Astrocyte (in vitro differentiated cells and primary cell): Measurements from ENCODE around the gene CCDC88B. TPM values are rescaled to one million over a fixed set of nuclear protein-coding genes. Genes with fewer than 3 reads are reported as not detected.

Experiments used
- DNase-seq: peaks from one replicate; pipeline ENCODE4 v3.0.0-alpha.2; 2010; ENCODE audit warnings: low read depth
- FAIRE-seq: peaks from 2 replicates; lab custom pipeline; 2011; peaks lifted over from hg19 to GRCh38; lab: Jason Lieb, UNC
- H2AFZ ChIP-seq: 2 replicates; pipeline ENCODE4 v1.6.0; 2012; ENCODE audit warnings: low read depth, low read length, inconsistent platforms
- H3K27ac ChIP-seq: 2 replicates; pipeline ENCODE4 v1.5.1; 2011; ENCODE audit warnings: low read depth, low read length, inconsistent platforms
- H3K27me3 ChIP-seq: 2 replicates; pipeline ENCODE4 v1.6.0; 2011; ENCODE audit warnings: low read length, inconsistent platforms; ENCODE audit not compliant: insufficient read depth
- H3K36me3 ChIP-seq: 2 replicates; pipeline ENCODE4 v1.5.1; 2011; ENCODE audit warnings: low read length, inconsistent platforms; ENCODE audit not compliant: insufficient read depth
- H3K4me1 ChIP-seq: 2 replicates; pipeline ENCODE4 v1.5.1; 2011; ENCODE audit warnings: low read length, inconsistent platforms; ENCODE audit not compliant: insufficient read depth
- H3K4me2 ChIP-seq: 2 replicates; pipeline ENCODE4 v1.6.0; 2012; ENCODE audit warnings: low read length, inconsistent platforms
- H3K4me3 ChIP-seq: 2 replicates; pipeline ENCODE4 v1.5.1; 2011; ENCODE audit warnings: low read depth, mild to moderate bottlenecking, low read length, inconsistent platforms; ENCODE audit not compliant: insufficient read depth
- H3K79me2 ChIP-seq: 2 replicates; pipeline ENCODE4 v1.6.0; 2012; ENCODE audit warnings: mild to moderate bottlenecking, low read length, inconsistent platforms; ENCODE audit not compliant: insufficient read depth
- H3K9ac ChIP-seq: 2 replicates; pipeline ENCODE4 v1.6.0; 2012; ENCODE audit warnings: mild to moderate bottlenecking, low read length, inconsistent platforms
- H3K9me3 ChIP-seq: 2 replicates; pipeline ENCODE4 v1.5.1; 2012; ENCODE audit warnings: low read depth, mild to moderate bottlenecking, low read length, inconsistent platforms; ENCODE audit not compliant: insufficient read depth
- H4K20me1 ChIP-seq: 2 replicates; pipeline ENCODE4 v1.6.0; 2012; ENCODE audit warnings: low read length, inconsistent platforms; ENCODE audit not compliant: insufficient read depth
- H3K27ac Mint-ChIP-seq: one replicate; pipeline ENCODE4 v1.8.0; 2021; ENCODE audit warnings: mild to moderate bottlenecking, mixed read lengths; ENCODE audit not compliant: unreplicated experiment
- H3K27me3 Mint-ChIP-seq: one replicate; pipeline ENCODE4 v1.8.0; 2021; ENCODE audit warnings: low read depth, mixed read lengths; ENCODE audit not compliant: unreplicated experiment
- H3K36me3 Mint-ChIP-seq: one replicate; pipeline ENCODE4 v1.8.0; 2021; ENCODE audit warnings: low read depth, mixed read lengths; ENCODE audit not compliant: unreplicated experiment
- H3K4me1 Mint-ChIP-seq: one replicate; pipeline ENCODE4 v1.8.0; 2021; ENCODE audit warnings: low read depth, mixed read lengths; ENCODE audit not compliant: unreplicated experiment
- H3K4me3 Mint-ChIP-seq: one replicate; pipeline ENCODE4 v1.8.0; 2021; ENCODE audit warnings: mild to moderate bottlenecking, moderate library complexity, mixed read lengths; ENCODE audit not compliant: unreplicated experiment
- H3K9me3 Mint-ChIP-seq: one replicate; pipeline ENCODE4 v1.8.0; 2021; ENCODE audit warnings: mild to moderate bottlenecking, mixed read lengths; ENCODE audit not compliant: unreplicated experiment
- CTCF ChIP-seq: IDR thresholded peaks from 2 replicates; pipeline ENCODE4 v1.5.1; 2011; ENCODE audit warnings: low read depth, mild to moderate bottlenecking, inconsistent platforms, low read length, moderate library complexity; ENCODE audit not compliant: insufficient read depth
- EZH2 ChIP-seq: IDR thresholded peaks from 2 replicates; pipeline ENCODE4 v1.6.1; 2012; ENCODE audit warnings: mild to moderate bottlenecking, low read length, inconsistent platforms; ENCODE audit not compliant: insufficient read depth
- total RNA-seq: library from RNA; stranded (reverse); gene quantifications from 2 replicates; pipeline ENCODE4 v1.2.1, GENCODE V29; 2021

CCDC88B gene
- total RNA-seq, 1 donor from 2014 or later = 1.2 TPM

- no peak for FAIRE-seq
- no peak overlapping the region for H3K4me2 ChIP-seq
- no peak overlapping the region for H3K4me3 ChIP-seq
- peaks cover 18% of the 10 kb centered on the region for H3K36me3 Mint-ChIP-seq
- H3K9me3 Mint-ChIP-seq = peaks cover 2% of the 10 kb centered on the region
- peaks cover 3% of the 10 kb centered on the region for H3K4me1 ChIP-seq
- no peaks in the 10 kb centered on the region for H3K27me3 ChIP-seq
- H2AFZ ChIP-seq = no peak overlapping the region
- H3K79me2 ChIP-seq = no peaks in the 10 kb centered on the region
- DNase-seq = no peak
- peaks cover 9% of the 10 kb centered on the region for H3K27me3 Mint-ChIP-seq
- no peak overlapping the region for H3K4me3 Mint-ChIP-seq
- no peak for TF ChIP-seq CTCF
- TF ChIP-seq EZH2 = no peak
- H3K27ac ChIP-seq = no peak overlapping the region
- H3K27ac Mint-ChIP-seq = no peak overlapping the region
- no peaks in the 10 kb centered on the region for H3K9me3 ChIP-seq
- H4K20me1 ChIP-seq = peaks cover 28% of the 10 kb centered on the region
- H3K4me1 Mint-ChIP-seq = peaks cover 15% of the 10 kb centered on the region
- H3K36me3 ChIP-seq = peaks cover 3% of the 10 kb centered on the region
- H3K9ac ChIP-seq = no peak overlapping the region
These were observed 15.1 kb upstream of the CCDC88B start for GRCh38 chr11:64324692-64325469.

GRCh38 chr11:64327375-64327774 lies 12.6 kb upstream of the CCDC88B start:
- FAIRE-seq = no peak
- TF ChIP-seq EZH2 = no peak
- no peaks in the 10 kb centered on the region for H3K79me2 ChIP-seq

GRCh38 chr11:64327993-64328392 lies 12.0 kb upstream of the CCDC88B start:
- no peaks in the 10 kb centered on the region for H3K27me3 ChIP-seq
- no peak overlapping the region for H3K27ac ChIP-seq
- Mint-ChIP-seq H3K27ac (no peak overlapping the region), H3K4me1 (peaks cover 10% of the 10 kb centered on the region), H3K27me3 (peaks cover 9% of the 10 kb centered on the region), H3K4me3 (no peak overlapping the region), H3K36me3 (peaks cover 3% of the 10 kb centered on the region), H3K9me3 (peaks cover 2% of the 10 kb centered on the region)
- no peaks in the 10 kb centered on the region for H3K9me3 ChIP-seq
- no peak for TF ChIP-seq CTCF
- no peak for TF ChIP-seq EZH2
- H4K20me1 ChIP-seq = peaks cover 4% of the 10 kb centered on the region
- DNase-seq (no peak), FAIRE-seq (no peak)
- H3K4me1 ChIP-seq = peaks cover 12% of the 10 kb centered on the region
- no peak overlapping the region for H3K4me2 ChIP-seq
- no peak overlapping the region for H3K9ac ChIP-seq
- H2AFZ ChIP-seq = no peak overlapping the region
- no peak overlapping the region for H3K4me3 ChIP-seq
- H3K36me3 ChIP-seq = no peaks in the 10 kb centered on the region
- no peaks in the 10 kb centered on the region for H3K79me2 ChIP-seq

More at GRCh38 chr11:64327375-64327774, 12.6 kb upstream of the CCDC88B start:
- H3K9me3 ChIP-seq = no peaks in the 10 kb centered on the region
- no peak overlapping the region for H2AFZ ChIP-seq
- H3K4me3 Mint-ChIP-seq = no peak overlapping the region
- DNase-seq = no peak
- peaks cover 5% of the 10 kb centered on the region for H3K36me3 Mint-ChIP-seq
- H3K4me3 ChIP-seq = no peak overlapping the region
- peaks cover 10% of the 10 kb centered on the region for H4K20me1 ChIP-seq
- H3K9ac ChIP-seq = no peak overlapping the region
- no peak overlapping the region for H3K4me2 ChIP-seq
- H3K4me1 Mint-ChIP-seq = peaks cover 12% of the 10 kb centered on the region
- H3K27me3 ChIP-seq = no peaks in the 10 kb centered on the region
- H3K27me3 Mint-ChIP-seq = peaks cover 9% of the 10 kb centered on the region
- H3K27ac ChIP-seq = no peak overlapping the region
- no peak overlapping the region for H3K27ac Mint-ChIP-seq
- H3K4me1 ChIP-seq = peaks cover 10% of the 10 kb centered on the region
- H3K36me3 ChIP-seq = no peaks in the 10 kb centered on the region
- H3K9me3 Mint-ChIP-seq = peaks cover 2% of the 10 kb centered on the region
